Bronchial epithelial cell (primary cell): Measurements from ENCODE around the gene MSMB. TPM values are rescaled to one million over a fixed set of nuclear protein-coding genes. Genes with fewer than 3 reads are reported as not detected.
"Not testable (repeated sequence)": the region's sequence is repeated elsewhere in the genome, so short reads cannot be mapped to it uniquely, and the experiment has no call there.

Source experiments
- DNase-seq: peaks from one replicate; pipeline ENCODE4 v3.0.0-alpha.2; 2010; ENCODE audit warnings: low read depth
- FAIRE-seq: peaks from 2 replicates; lab custom pipeline; 2011; peaks lifted over from hg19 to GRCh38; lab: Jason Lieb, UNC
- H3K27me3 ChIP-seq: 2 replicates; pipeline ENCODE4 v1.5.1; 2011; ENCODE audit warnings: low read length; ENCODE audit not compliant: control insufficient read depth, insufficient read depth
- H3K36me3 ChIP-seq: 2 replicates; pipeline ENCODE4 v1.5.1; 2011; ENCODE audit warnings: low read length; ENCODE audit not compliant: control insufficient read depth, insufficient read depth
- H3K4me3 ChIP-seq: 2 replicates; pipeline ENCODE4 v1.5.1; 2011; ENCODE audit warnings: mild to moderate bottlenecking, low read depth, low read length, control low read depth
- total RNA-seq: library from RNA; depleted of rRNA; stranded (reverse); fragments of >200 nt; gene quantifications from 2 replicates; pipeline ENCODE4 v1.2.1, GENCODE V29; 2014
- TF ChIP-seq, protein P1 (sequence below): IDR thresholded peaks from 2 replicates; pipeline ENCODE4 v1.5.1; 2011; ENCODE audit warnings: mild to moderate bottlenecking, moderate library complexity, low read length, control low read depth, inconsistent platforms; ENCODE audit not compliant: insufficient read depth, severe bottlenecking

The MSMB gene
- total RNA-seq, 1 donor from 2014 or later, result 1.1 TPM

DNA sequence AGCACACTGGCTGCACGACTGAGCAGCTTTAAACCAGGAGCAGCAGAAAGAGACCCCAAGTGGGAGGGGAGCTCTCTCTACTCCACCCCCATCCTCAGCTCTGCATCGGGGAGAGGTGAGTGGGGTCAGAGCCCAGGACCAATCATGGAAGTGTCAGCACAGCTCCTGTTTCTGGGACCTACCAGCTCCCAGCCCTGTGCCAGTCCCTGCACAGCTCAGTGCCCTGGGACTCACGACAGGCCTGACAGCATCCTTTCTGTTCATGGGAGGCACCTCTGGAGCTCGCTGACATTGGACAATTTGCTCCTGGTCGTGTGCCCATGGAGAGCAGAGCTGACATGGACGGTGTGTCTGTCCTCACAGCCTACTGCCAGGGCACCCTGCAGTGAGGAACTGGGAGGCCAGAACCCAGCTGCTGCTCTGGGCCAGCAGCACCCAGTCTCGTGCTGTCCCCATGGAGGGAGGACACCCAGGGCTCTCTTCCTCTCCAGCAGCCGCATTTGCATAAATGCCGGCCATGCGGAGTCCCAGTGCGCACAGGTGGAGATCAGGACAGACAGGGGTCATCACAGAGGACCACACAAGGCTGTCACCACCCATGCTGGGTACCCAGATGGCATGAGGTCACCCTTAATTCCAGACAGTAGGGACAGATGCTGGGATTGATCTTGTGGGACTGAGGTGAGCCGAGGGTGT, 45.9 kb upstream of the MSMB start:
- no peak overlapping the region for H3K4me3 ChIP-seq
- no peaks in the 10 kb centered on the region for H3K27me3 ChIP-seq
- FAIRE-seq (no peak), DNase-seq (no peak)
- no peaks in the 10 kb centered on the region for H3K36me3 ChIP-seq
- TF ChIP-seq, protein P1, sequence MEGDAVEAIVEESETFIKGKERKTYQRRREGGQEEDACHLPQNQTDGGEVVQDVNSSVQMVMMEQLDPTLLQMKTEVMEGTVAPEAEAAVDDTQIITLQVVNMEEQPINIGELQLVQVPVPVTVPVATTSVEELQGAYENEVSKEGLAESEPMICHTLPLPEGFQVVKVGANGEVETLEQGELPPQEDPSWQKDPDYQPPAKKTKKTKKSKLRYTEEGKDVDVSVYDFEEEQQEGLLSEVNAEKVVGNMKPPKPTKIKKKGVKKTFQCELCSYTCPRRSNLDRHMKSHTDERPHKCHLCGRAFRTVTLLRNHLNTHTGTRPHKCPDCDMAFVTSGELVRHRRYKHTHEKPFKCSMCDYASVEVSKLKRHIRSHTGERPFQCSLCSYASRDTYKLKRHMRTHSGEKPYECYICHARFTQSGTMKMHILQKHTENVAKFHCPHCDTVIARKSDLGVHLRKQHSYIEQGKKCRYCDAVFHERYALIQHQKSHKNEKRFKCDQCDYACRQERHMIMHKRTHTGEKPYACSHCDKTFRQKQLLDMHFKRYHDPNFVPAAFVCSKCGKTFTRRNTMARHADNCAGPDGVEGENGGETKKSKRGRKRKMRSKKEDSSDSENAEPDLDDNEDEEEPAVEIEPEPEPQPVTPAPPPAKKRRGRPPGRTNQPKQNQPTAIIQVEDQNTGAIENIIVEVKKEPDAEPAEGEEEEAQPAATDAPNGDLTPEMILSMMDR, result no peak

DNA sequence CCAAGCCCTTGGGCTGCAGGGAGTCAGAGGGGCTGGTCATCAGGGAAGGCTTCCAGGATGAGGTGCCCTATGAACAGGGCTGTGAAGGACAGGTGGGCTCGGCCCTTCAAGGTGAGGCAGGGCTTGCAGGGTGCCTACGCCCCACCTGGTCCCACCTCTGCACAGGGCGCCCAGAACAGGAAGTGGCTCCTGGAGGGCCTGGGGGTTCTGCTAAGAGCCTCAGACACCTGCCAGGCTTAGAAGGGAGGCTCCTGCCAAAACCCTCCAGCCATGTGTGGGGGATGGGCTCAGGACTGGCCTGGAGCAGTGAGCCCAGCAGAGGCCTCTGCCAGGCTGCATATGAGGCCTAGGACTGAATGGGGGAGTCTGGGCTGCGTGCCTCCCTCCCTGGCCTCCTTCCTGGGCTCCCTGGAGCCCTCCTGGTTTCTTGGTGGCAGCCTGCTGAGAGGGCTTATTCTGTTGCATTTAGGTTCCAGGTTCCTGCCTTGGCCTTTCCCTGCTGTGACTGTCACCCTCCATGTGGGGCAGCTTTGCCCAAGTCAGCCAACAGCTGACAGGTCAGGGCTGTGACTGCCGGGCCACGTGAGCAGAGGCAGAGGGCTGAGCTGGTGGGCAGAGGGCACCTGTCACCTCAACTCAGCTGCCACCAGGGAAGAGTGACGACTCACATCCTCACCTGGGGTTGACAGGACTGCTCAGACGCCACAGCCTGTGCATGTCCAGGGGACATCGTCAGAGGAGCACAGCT, 45.2 kb upstream of the MSMB start:
- DNase-seq (no peak), FAIRE-seq (no peak)
- Histone ChIP-seq H3K27me3 (no peaks in the 10 kb centered on the region), H3K36me3 (no peaks in the 10 kb centered on the region), H3K4me3 (no peak overlapping the region)
- TF ChIP-seq, protein P1, result no peak

DNA sequence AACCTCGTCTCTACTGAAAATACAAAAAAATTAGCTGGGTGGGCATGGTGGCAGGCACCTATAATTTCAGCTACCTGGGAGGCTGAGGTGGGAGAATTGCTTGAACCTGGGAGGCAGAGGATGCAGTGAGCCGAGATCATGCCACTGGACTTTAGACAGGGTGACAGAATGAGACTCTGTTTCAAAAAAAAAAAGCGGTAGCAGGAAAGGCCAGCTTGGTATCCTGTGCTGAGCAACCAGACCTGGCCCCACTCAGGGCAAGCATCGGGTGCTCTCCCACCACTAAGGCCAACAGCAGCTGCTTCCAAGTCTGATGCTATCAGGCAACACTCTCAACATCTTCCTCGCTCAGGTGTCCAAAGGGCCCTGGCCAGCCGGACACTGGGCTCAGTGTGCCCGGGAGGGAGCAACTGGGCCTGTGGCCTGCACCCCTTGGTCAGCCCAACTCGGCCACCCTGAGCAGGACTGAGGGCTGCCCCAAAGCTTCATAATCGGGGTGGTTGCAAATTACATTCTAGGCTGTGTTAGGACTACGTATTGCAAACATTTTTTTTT, 44.3 kb upstream of the MSMB start:
- no peak for FAIRE-seq
- H3K36me3 ChIP-seq, result no peaks in the 10 kb centered on the region
- TF ChIP-seq, protein P1, result no peak
- no peak for DNase-seq
- no peak overlapping the region for H3K4me3 ChIP-seq
- H3K27me3 ChIP-seq, result no peaks in the 10 kb centered on the region

DNA sequence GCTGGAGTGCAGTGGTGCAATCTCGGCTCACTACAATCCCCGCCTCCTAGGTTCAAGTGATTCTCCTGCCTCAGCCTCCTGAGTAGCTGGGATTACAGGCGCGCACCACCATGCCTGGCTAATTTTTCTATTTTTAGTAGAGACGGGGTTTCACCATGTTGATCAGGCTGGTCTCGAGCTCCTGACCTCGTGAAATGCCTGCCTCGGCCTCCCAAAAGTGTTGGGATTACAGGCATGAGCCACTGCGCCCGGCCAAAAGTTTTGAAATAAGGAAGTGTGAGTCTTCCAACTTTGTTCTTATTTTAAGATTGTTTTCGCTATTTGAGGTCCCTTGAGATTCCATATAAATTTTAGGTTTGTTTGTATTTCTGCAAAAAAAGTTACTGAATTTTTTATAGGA, 41.3 kb upstream of the MSMB start:
- FAIRE-seq, H3K4me3 ChIP-seq, DNase-seq, H3K36me3 ChIP-seq, H3K27me3 ChIP-seq: not testable (repeated sequence)

DNA sequence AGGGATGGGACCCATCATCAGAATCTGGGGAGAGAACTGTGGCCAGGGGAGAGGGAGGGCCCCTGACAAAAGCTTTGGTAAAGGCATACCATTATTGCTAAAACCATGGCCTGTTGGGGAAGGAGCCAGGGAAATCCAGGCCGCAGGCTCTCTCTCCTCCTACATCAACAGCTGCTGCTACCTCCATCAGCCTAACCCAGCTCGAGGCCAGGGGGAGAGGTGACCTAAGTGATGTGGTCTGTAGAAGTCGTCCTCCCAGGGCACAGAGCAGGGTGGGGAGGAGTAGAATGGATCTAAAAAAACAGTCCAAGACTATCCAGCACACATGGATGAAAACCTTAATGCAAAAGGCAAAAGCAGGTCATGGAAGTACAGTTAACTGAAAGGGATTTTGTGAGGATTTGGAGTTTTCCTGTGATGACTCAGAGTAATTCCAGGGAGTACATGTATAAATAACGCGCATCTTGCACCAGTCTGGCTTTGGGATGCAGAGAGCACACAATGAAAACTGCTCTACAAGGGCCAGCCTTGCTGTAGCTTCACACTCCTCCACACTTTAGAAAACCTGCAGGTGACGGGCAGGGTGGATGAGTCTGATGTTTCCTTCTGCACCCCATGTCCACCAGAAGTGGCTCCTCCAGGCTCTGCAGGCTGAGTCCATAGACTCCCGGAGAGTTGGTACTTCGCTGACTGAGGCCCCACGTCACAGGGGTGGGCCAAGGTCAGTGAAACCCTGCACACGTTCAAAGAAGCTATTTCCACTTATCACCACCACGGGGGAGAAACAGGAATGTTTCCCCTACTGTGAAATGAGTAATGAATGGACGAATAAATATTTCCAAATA, 38.5 kb upstream of the MSMB start:
- no peaks in the 10 kb centered on the region for H3K27me3 ChIP-seq
- DNase-seq (no peak), FAIRE-seq (no peak)
- H3K36me3 ChIP-seq, result no peaks in the 10 kb centered on the region
- no peak overlapping the region for H3K4me3 ChIP-seq
- TF ChIP-seq, protein P1, result no peak
